Upper lobe of left lung (tissue), 6 donors: ENCODE measurements around the gene OCIAD2. TPM values are rescaled to one million over a fixed set of nuclear protein-coding genes. Genes with fewer than 3 reads are reported as not detected.
"Not testable (repeated sequence)": the region's sequence is repeated elsewhere in the genome, so short reads cannot be mapped to it uniquely, and the experiment has no call there.

Source experiments
- ATAC-seq, 2 donors: fragments of 200-7000 bp; cut with Tn5 transposase; one replicate each; pipeline ENCODE4 v1.9.1; 2022; ENCODE audit warnings: mild to moderate bottlenecking in 2 of 2, moderate library complexity in 2 of 2; ENCODE audit not compliant: low FRiP score in 2 of 2
- DNase-seq, 2 donors: peaks; one replicate each; pipeline ENCODE4 v3.0.0-alpha.2; 2019 to 2020
- H3K27ac ChIP-seq, 4 donors: fragments of 200-600 bp; sonication (generic); one replicate each; pipeline ENCODE4 v1.5.1; 2016 to 2019
- H3K27me3 ChIP-seq, 4 donors: fragments of 200-600 bp; sonication (generic); one replicate each; pipeline ENCODE4 v1.5.1; 2017 to 2019
- H3K36me3 ChIP-seq, 4 donors: fragments of 200-600 bp; sonication (generic); one replicate each; pipeline ENCODE4 v1.5.1; 2016 to 2019
- H3K4me1 ChIP-seq, 4 donors: fragments of 200-600 bp; sonication (generic); one replicate each; pipeline ENCODE4 v1.5.1; 2018 to 2019
- H3K4me3 ChIP-seq, 4 donors: fragments of 200-600 bp; sonication (generic); one replicate each; pipeline ENCODE4 v1.5.1; 2017 to 2019; ENCODE audit warnings: mild to moderate bottlenecking in 2 of 4, moderate library complexity in 1 of 4
- H3K9me3 ChIP-seq, 4 donors: fragments of 200-600 bp; sonication (generic); one replicate each; pipeline ENCODE4 v1.5.1; 2018 to 2019
- CTCF ChIP-seq, 6 experiments: fragments of 450-650 bp in 4 of 6; fragments of 200-600 bp in 2 of 6; sonication (generic) in 2 of 6; IDR thresholded peaks; one replicate each; pipeline ENCODE4 v1.5.1; 2016 to 2019; ENCODE audit warnings: antibody characterized with exemption in 6 of 6
- EP300 ChIP-seq, 4 donors: sonication (generic); formaldehyde crosslinking; IDR thresholded peaks; one replicate each; pipeline ENCODE4 v1.5.1; 2017; ENCODE audit warnings: antibody characterized with exemption in 4 of 4, control low read depth in 2 of 4
- POLR2A ChIP-seq, 4 donors: fragments of 450-650 bp; IDR thresholded peaks; one replicate each; pipeline ENCODE4 v1.5.1; 2016 to 2017; ENCODE audit warnings: antibody characterized with exemption in 4 of 4, mild to moderate bottlenecking in 2 of 4
- POLR2AphosphoS5 ChIP-seq, 2 donors: sonication (generic); formaldehyde crosslinking; IDR thresholded peaks; one replicate each; pipeline ENCODE4 v1.5.1; 2017; ENCODE audit warnings: antibody characterized with exemption in 2 of 2
- WGBS, 2 donors: methylation state at CpG; one replicate each; pipeline ENCODE4 v1.1.5; 2017 to 2018; 5-methylcytosine and 5-hydroxymethylcytosine counted together
- total RNA-seq, 6 donors: library from RNA; depleted of rRNA in 4 of 6; stranded (reverse); fragments of >200 nt in 4 of 6; gene quantifications; one replicate each; pipeline versions ENCODE4 v1.1.0 to v1.2.1, GENCODE V29; 2016 to 2021
- donor health status: DM: no; HTN: no; CAD: no; lungs with moderate emphysema.
- donor health status: DM: no; HTN: yes; CAD: no; lungs with severe emphysema.

Gene OCIAD2
- total RNA-seq, 6 donors from 2014 or later = 27.7 to 172 (median 37.9) TPM

GRCh38 chr4:48924416-48924815 lies 17.8 kb upstream of the OCIAD2 start:
- Histone ChIP-seq H3K4me1 (no peaks in the 10 kb centered on the region), H3K9me3 (no peaks in the 10 kb centered on the region), H3K27ac (no peak overlapping the region), H3K27me3 (no peaks in the 10 kb centered on the region), H3K36me3 (no peaks in the 10 kb centered on the region), H3K4me3 (no peak overlapping the region)
- WGBS, 2 donors = 94 to 96% methylated on average over 4 of the region's 4 CpGs
- DNase-seq (no peak), ATAC-seq (no peak)
- TF ChIP-seq POLR2A (IDR thresholded peaks at IDR 0.05) (no peak), CTCF (IDR thresholded peaks at IDR 0.05) (no peak), EP300 (IDR thresholded peaks at IDR 0.05) (no peak), POLR2AphosphoS5 (IDR thresholded peaks at IDR 0.05) (no peak)

GRCh38 chr4:48923065-48923464 lies 16.5 kb upstream of the OCIAD2 start:
- 84 to 100% methylated on average over 1 to 7 of the region's 7 CpGs for WGBS, 2 donors
- not testable (repeated sequence) for H3K36me3 ChIP-seq, H3K27ac ChIP-seq, DNase-seq, H3K9me3 ChIP-seq, H3K4me3 ChIP-seq, H3K4me1 ChIP-seq, ATAC-seq, H3K27me3 ChIP-seq

- Histone ChIP-seq H3K27ac (no peak overlapping the region), H3K36me3 (no peaks in the 10 kb centered on the region), H3K9me3 (no peaks in the 10 kb centered on the region), H3K4me1 (no peaks in the 10 kb centered on the region), H3K4me3 (no peak overlapping the region), H3K27me3 (no peaks in the 10 kb centered on the region)
- DNase-seq (no peak), ATAC-seq (no peak)
- 93 to 94% methylated on average over 3 of the region's 3 CpGs for WGBS, 2 donors
- TF ChIP-seq POLR2AphosphoS5 (IDR thresholded peaks at IDR 0.05) (no peak), EP300 (IDR thresholded peaks at IDR 0.05) (no peak), POLR2A (IDR thresholded peaks at IDR 0.05) (no peak), CTCF (IDR thresholded peaks at IDR 0.05) (no peak)
Measured at GRCh38 chr4:48914311-48914710, 7.7 kb upstream of the OCIAD2 start.

- Histone ChIP-seq H3K4me3 (no peak overlapping the region), H3K27ac (no peak overlapping the region), H3K9me3 (no peaks in the 10 kb centered on the region), H3K36me3 (no peaks in the 10 kb centered on the region), H3K27me3 (no peaks in the 10 kb centered on the region), H3K4me1 (no peaks in the 10 kb centered on the region)
- no peak for DNase-seq
- TF ChIP-seq POLR2AphosphoS5 (IDR thresholded peaks at IDR 0.05) (no peak), EP300 (IDR thresholded peaks at IDR 0.05) (no peak)
- 81 to 85% methylated on average over 6 of the region's 6 CpGs for WGBS, 2 donors
- no peak for ATAC-seq
Measured at GRCh38 chr4:48913346-48913745, 6.8 kb upstream of the OCIAD2 start.

- no peak for DNase-seq
- Histone ChIP-seq H3K27ac (no peak overlapping the region), H3K27me3 (no peaks in the 10 kb centered on the region), H3K4me3 (no peak overlapping the region), H3K36me3 (no peaks in the 10 kb centered on the region), H3K4me1 (no peaks in the 10 kb centered on the region), H3K9me3 (no peaks in the 10 kb centered on the region)
- TF ChIP-seq POLR2A (IDR thresholded peaks at IDR 0.05) = no peak
- TF ChIP-seq EP300 (IDR thresholded peaks at IDR 0.05) = no peak
- no peak for TF ChIP-seq CTCF (IDR thresholded peaks at IDR 0.05)
- no peak for TF ChIP-seq POLR2AphosphoS5 (IDR thresholded peaks at IDR 0.05)
- no peak for ATAC-seq
- WGBS, 2 donors = 85 to 88% methylated on average over 2 of the region's 2 CpGs
Measured at GRCh38 chr4:48912349-48912748, 5.8 kb upstream of the OCIAD2 start.

- Histone ChIP-seq H3K27ac (no peak overlapping the region), H3K4me3 (no peak overlapping the region), H3K9me3 (no peaks in the 10 kb centered on the region), H3K36me3 (no peaks in the 10 kb centered on the region), H3K4me1 (peaks cover 3 to 17% (median 9%) of the 10 kb centered on the region in 4 donors), H3K27me3 (no peaks in the 10 kb centered on the region)
- DNase-seq (no peak), ATAC-seq (no peak)
- TF ChIP-seq POLR2A (IDR thresholded peaks at IDR 0.05) (no peak), POLR2AphosphoS5 (IDR thresholded peaks at IDR 0.05) (no peak), CTCF (IDR thresholded peaks at IDR 0.05) (no peak), EP300 (IDR thresholded peaks at IDR 0.05) (no peak)
Measured at GRCh38 chr4:48910511-48910910, 3.9 kb upstream of the OCIAD2 start.
